ENCODE measurements around the gene ANKRD52.

ANKRD52 gene

GRCh38 chr12:56241424-56242303 is 16.5 kb downstream of the ANKRD52 start:
- TF ChIP-seq CTCF (IDR thresholded peaks at IDR 0.05; ENCODE audit: low read depth, low read length, missing control alignments): no peak
- H3K4me3 ChIP-seq (ENCODE audit: low read depth, low read length): no peak overlapping the region
- in situ Hi-C loops (cut with HindIII; ENCODE audit: low pct_ligation_motif_present, low sequenced_read_pairs): no loop called here
- H3K27ac ChIP-seq: no peak overlapping the region
- H3K27me3 ChIP-seq (replicated peaks): no peaks in the 10 kb centered on the region
- no peak for DNase-seq
- H3K36me3 ChIP-seq (replicated peaks): peaks cover 62% of the 10 kb centered on the region

GRCh38 chr12:56237552-56237951 is 20.6 kb downstream of the ANKRD52 start:
- H3K4me3 ChIP-seq (ENCODE audit: low read depth, low read length): no peak overlapping the region
- no peak for DNase-seq
- H3K27me3 ChIP-seq (replicated peaks): no peaks in the 10 kb centered on the region
- in situ Hi-C loops (cut with HindIII; ENCODE audit: low pct_ligation_motif_present, low sequenced_read_pairs): no loop called here
- H3K36me3 ChIP-seq (replicated peaks): peaks cover 30% of the 10 kb centered on the region
- H3K27ac ChIP-seq: no peak overlapping the region
- no peak for TF ChIP-seq CTCF (IDR thresholded peaks at IDR 0.05; ENCODE audit: low read depth, low read length, missing control alignments)

- TF ChIP-seq CTCF (IDR thresholded peaks at IDR 0.05; ENCODE audit: low read depth, low read length, missing control alignments): no peak
- H3K27ac ChIP-seq: no peak overlapping the region
- in situ Hi-C loops (cut with HindIII; ENCODE audit: low pct_ligation_motif_present, low sequenced_read_pairs): no loop called here
- DNase-seq: no peak
- no peaks in the 10 kb centered on the region for H3K27me3 ChIP-seq (replicated peaks)
- no peak overlapping the region for H3K4me3 ChIP-seq (ENCODE audit: low read depth, low read length)
- H3K36me3 ChIP-seq (replicated peaks): peaks cover 25% of the 10 kb centered on the region
These were observed 21.2 kb downstream of the ANKRD52 start for GRCh38 chr12:56236985-56237384.

- H3K4me3 ChIP-seq (ENCODE audit: low read depth, low read length): no peak overlapping the region
- H3K27me3 ChIP-seq (replicated peaks): no peaks in the 10 kb centered on the region
- TF ChIP-seq CTCF (IDR thresholded peaks at IDR 0.05; ENCODE audit: low read depth, low read length, missing control alignments): no peak
- in situ Hi-C loops (cut with HindIII; ENCODE audit: low pct_ligation_motif_present, low sequenced_read_pairs): no loop called here
- H3K36me3 ChIP-seq (replicated peaks): peaks cover 16% of the 10 kb centered on the region
- no peak for DNase-seq
- no peak overlapping the region for H3K27ac ChIP-seq
These were observed 22.1 kb downstream of the ANKRD52 start for GRCh38 chr12:56236091-56236490.

GRCh38 chr12:56234746-56235436 is 23.3 kb downstream of the ANKRD52 start:
- H3K36me3 ChIP-seq (replicated peaks): peaks cover 10% of the 10 kb centered on the region
- H3K27me3 ChIP-seq (replicated peaks): no peaks in the 10 kb centered on the region
- in situ Hi-C loops (cut with HindIII; ENCODE audit: low pct_ligation_motif_present, low sequenced_read_pairs): no loop called here
- no peak overlapping the region for H3K27ac ChIP-seq
- DNase-seq: no peak
- TF ChIP-seq CTCF (IDR thresholded peaks at IDR 0.05; ENCODE audit: low read depth, low read length, missing control alignments): no peak
- no peak overlapping the region for H3K4me3 ChIP-seq (ENCODE audit: low read depth, low read length)
